Measurements from ENCODE around the gene G6PC3.
A peak's percentile ranks its signal among the peaks of the same experiment; 100 is the strongest.
"Not testable (repeated sequence)": the region's sequence is repeated elsewhere in the genome, so short reads cannot be mapped to it uniquely, and the experiment has no call there.

The G6PC3 gene

GRCh38 chr17:44082256-44082927, 11.9 kb downstream of the G6PC3 start:
- no peak for DNase-seq (ENCODE audit: low spot score)

- DNase-seq (ENCODE audit: low spot score): no peak
These were observed 12.8 kb downstream of the G6PC3 start for GRCh38 chr17:44083250-44083849.

GRCh38 chr17:44084131-44084538, 13.6 kb downstream of the G6PC3 start:
- peak; percentile 39 for DNase-seq (ENCODE audit: low spot score)

DNA sequence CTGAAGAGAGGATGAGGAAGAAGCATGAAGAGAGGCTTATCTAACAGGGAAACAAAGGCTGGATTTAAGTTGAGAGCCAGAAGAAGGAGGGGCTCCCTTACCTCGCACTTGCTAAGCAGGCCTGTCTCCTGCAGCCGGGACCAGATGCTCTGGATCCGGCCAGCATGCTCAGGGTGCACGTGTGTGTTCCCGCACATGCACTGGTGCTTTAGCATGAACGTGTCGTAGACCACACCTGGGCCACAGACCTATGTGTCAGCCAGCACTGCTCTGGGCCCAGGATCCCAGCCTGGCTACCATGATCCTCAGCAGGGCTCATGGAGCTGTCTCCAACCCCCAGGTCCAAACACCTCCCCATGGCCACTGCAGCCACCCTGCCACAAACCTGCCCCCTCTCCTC, 14.4 kb downstream of the G6PC3 start:
- no peak for DNase-seq (ENCODE audit: low spot score)

DNA sequence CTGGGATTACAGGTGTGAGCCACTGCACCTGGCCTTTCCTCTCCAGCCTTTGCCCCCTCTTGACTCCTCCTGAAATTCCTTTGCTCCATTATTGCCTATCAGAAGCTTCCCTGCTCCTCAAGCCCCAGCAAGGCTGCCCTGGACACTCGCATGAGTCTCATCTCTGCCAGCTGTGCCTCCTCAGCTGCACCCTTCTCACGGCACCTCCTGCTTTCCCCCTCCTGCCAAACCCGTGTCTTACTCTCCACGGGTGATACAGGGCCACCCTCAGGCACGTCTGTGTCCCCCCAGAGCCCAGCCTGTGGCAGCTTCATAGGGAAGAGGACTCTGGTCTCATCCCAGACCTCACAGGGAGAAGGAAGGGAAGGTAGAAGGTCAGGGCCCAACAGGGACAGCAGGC, 15.4 kb downstream of the G6PC3 start:
- no peak for DNase-seq (ENCODE audit: low spot score)

DNA sequence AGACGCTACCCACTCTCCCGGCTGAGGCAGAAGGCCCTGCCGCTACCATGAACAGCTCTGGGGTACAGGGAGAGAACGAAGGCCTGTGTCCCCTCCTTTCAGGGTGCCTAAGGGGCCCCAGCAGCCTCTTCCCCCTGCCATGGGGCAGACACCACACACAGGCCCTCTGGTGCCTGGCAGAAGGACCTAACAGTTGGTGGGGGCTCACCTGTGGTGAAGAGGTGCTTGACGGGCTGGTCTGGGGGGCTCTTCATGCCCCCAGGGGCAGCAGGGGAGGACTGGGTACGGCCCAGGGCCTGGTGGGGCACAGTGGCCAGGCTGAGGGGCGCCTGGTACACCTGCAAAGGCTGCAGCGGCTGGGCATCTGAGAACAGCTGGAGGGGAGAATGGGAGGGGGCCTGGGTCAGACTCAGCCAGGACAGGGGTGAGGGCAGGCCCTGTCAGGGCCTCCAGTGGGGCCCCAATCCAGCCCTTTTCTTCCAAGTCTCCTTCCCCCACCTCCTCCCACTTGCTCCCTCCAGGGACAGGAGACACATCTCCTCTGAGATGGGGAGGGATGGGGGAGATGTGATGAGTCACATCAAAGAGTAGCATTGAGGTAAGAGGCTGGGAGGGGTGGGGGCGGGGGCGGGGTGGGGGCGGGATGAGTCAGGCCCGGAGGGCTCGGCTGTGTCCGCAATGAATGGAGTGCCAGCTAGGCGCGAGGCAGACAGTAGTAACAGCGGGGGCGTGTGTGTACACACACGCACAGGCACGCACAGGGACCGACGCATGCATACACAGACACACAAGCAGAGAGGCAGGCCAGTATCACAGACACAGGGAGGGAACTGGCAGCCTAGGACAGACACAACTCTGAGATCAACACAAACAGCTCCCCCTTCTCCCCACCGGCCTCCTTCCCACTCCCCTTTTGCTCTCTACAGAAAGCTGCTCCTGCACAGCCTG, 16.1 kb downstream of the G6PC3 start:
- peak; percentile 53 for DNase-seq (ENCODE audit: low spot score)

DNA sequence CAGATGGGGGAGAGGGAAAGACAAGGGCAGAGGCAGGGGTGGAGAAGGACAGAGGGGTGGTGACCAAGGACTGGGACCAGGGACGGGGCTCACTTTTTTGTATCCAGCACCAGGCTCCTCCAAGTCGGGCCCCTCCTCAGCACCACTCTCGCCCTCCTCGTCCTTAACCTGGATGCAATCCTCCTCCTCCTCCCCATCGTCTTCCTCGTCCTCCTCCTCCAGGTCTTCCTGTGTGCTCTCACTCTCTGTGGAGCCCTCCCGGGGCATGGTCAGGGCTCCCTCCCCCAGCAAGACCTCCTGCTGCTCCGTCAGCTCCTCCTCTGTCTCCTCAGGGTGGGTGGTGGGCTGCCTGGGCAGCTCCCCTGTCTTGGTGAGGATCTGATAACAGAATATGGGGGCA, 16.8 kb downstream of the G6PC3 start:
- DNase-seq (ENCODE audit: low spot score): no peak

- DNase-seq (ENCODE audit: low spot score): no peak
These were observed 17.7 kb downstream of the G6PC3 start for GRCh38 chr17:44088254-44088653.

- DNase-seq (ENCODE audit: low spot score): no peak
These were observed 20.9 kb downstream of the G6PC3 start for GRCh38 chr17:44091200-44091997.

- DNase-seq (ENCODE audit: low spot score): no peak
These were observed 21.5 kb downstream of the G6PC3 start for GRCh38 chr17:44092051-44092450.

DNA sequence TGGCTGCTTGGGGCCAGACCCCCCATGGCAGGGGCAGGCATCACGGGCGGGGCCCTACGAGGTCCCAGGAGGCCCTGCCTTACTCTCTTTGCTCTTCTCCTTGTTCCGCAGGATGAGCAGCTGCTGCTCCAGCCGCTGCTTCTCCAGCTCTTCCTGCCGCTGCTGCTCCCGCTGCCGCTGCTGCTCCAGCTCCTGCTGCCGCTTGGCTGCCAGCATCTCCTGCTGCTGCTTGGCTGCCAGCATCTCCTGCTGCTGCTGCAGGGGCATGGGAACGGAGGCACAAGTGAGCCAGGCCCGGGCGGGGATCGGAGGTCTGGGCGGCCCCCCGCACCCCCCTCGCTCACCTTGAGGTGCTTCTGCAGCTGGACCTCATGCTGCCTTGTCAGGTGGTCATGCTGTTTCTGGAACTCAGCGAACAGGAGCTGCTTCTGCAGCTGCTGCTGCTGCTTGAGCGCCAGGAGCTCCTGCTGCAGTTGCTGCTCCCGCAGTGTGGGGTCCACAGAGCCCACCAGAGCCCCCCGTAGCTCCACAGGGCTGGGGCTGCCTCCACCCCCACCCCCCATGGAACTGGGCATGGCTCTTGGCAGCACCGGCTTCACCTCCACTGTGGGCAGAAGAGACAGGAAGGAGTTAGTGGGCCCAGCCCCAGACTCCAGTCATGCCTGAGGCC, 22.8 kb downstream of the G6PC3 start:
- no peak for DNase-seq (ENCODE audit: low spot score)

DNA sequence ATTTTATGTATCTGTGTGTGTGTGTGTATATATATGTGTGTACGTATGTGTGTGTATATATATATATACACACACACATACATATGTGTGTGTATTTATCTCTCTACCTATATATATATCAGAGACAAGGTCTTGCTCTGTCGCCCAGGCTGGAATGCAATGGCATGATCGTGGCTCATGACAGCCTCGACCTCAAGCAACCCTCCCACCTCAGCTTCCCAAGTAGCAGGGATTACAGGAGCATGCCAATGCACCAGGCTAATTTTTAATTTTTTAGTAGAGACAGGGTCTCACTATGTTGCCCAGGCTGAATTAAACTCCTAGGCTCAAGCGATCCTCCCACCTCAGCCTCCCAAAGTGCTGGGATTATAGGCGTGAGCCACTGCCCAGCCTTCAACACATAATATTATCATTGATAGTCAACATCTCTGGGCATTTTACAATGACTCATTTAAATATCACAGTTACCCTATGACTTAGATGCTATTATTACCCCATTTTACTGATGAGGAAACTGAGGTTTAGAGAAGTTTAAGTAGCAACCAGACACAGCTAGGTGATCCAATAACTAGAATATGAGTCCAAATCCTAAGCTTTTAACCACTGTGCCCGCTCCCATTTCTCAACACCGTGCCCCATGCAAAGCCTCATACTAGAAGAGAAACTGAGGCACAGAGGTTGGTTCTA, 24.3 kb downstream of the G6PC3 start:
- DNase-seq (ENCODE audit: low spot score): no peak

GRCh38 chr17:44095388-44095646, 24.8 kb downstream of the G6PC3 start:
- no peak for DNase-seq (ENCODE audit: low spot score)

DNA sequence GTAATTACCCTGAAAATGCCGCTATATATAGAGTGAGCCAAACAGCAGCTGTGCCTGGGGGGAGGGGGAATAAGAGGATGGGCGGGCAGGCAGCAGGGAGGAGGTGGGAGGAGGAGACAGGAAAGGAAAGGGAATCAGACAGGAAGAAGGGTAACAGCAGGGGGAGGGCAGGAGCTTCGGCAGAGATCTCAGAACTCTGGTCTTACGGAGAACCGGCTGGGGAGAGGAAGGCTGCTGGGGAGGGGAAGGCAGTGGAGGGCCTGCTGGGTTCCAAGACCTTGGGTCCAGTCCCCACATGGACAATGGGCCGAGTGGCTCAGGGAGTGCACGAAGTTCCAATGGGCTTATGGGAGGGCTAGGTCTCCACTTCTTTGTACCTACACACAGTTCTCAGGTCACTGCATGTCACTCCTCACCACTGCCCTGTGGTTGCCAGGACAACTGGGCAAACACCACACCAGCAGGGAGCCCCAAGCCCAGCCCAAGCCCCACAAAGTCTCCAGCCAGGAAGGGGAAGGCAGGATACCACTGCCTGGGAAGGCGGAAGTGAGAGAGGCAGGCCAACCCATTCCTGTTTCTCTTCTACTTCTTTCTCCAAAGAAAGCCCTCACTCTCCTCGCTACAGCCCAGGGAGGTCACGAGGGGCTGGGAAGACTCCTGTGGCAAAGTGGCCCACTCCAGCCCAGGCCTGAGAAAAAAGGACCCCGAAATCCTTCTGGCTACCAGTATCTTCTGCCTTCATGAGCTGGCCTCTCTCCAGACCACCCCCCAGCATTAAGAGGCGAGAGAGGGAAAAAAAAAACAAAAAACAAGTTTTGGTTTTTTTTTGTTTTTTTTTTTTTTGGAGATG, 25.3 kb downstream of the G6PC3 start:
- no peak for DNase-seq (ENCODE audit: low spot score)

- DNase-seq (ENCODE audit: low spot score): no peak
These were observed 26.8 kb downstream of the G6PC3 start for GRCh38 chr17:44097110-44097958.

DNA sequence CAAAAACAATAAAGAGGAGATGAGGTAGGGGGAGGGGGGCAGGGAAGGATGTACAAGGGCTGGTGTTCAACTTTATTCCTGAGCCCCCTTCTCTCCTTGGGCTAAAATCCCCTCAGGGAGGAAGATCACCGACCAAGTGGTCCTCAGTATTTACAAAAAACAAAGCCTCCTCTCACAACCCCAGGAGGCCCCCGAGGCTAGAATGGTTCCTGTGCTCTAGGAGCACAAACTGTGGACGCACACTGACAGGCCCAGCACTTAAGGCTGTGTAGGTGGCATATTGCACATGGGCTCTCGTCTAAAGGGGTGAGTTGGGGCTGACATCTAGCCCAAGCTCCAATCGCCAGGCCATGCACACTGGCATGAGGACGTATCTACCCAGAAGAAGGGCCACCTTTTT, 31.3 kb downstream of the G6PC3 start:
- DNase-seq (ENCODE audit: low spot score): not testable (repeated sequence)

DNA sequence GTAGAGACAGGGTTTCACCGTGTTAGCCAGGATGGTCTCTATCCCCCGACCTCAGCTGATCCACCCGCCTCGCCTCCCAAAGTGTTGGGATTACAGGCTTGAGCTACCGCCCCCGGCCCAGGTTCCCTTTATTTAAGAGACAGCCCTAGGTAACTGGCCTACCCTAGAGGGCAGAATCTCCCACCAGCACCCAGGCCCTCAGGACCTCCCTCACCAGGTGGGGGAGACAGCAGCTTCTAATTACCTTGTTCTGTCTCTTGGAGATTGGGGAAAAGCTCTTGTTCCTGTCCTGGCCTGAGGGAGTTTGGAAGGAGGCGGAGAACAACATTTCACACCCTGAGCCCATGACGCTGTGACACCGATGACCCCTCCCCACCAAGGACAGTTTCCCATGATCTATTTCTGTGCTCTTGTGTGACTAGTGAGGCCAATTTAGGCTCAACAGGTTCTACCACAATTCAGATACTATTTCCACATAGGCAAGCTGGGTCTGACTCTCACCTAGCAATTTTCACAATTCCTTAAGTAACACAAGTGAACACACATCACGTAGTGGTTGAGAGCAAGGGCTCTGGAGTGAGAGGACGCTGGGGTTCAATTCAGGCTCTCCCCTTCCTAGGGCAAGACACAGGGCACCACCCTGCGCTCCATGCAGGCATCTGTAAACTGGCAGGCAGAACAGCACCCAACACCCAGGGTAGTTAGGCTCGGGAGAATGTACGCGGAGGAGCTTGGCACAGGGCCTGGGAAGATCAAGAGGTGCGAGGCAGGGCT, 32.5 kb downstream of the G6PC3 start:
- DNase-seq (ENCODE audit: low spot score): no peak

DNA sequence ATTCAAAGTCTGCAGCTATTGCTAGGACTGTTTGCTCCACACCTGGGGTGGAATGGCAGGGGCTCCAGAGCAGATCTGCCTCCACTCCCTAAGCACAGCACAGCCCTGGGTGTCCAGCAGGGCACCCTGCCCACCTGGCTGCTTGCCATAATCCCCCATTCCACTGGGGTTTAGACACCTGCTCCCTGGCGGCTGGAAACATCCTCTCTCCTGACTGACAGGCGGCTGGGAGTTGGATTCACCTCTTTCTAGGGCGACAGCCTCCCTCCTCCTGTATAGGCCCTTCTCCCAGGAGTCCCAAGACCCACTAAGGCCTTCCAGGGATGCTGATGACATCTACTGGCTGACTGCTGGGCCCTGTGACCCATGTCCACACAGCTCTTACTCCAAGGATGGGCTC, 34.9 kb downstream of the G6PC3 start:
- no peak for DNase-seq (ENCODE audit: low spot score)

DNA sequence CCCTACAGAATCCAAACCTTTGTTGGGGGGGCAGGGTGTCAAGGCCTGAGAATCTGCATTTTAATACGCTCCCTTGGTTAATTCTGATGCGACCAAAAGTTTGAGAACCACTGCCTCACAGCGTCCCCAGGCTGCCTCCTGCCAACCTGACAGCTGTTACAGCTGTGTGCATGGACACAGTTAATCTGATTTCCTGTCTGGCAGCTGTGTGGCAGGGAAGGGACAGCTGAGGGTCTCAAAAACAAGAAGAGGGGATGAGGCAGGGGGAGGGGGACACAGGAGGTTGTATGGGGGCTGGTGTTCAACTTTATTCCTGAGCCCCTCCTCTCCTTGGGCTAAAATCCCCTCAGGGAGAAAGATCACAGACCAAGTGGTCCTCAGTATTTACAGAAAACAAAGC, 35.4 kb downstream of the G6PC3 start:
- no peak for DNase-seq (ENCODE audit: low spot score)

Data from activated CD4-positive, alpha-beta T cell treated with anti-CD3 and anti-CD28 coated beads, Interleukin-2, Interleukin-4, amounts not matched to agents 100 ng/mL and 50 ng/mL, durations not matched to agents 16 hours and 8 hours (primary cell).